Activated naive CD4-positive, alpha-beta T cell treated with Interleukin-2 at 50 U/mL for 16 hours (primary cell): ENCODE results near the gene APOC1.
"Not testable (repeated sequence)": the region's sequence is repeated elsewhere in the genome, so short reads cannot be mapped to it uniquely, and the experiment has no call there.

Experiments used
- DNase-seq: peaks from one replicate; pipeline ENCODE4 v3.0.0-alpha.2; 2020

APOC1 gene

DNA sequence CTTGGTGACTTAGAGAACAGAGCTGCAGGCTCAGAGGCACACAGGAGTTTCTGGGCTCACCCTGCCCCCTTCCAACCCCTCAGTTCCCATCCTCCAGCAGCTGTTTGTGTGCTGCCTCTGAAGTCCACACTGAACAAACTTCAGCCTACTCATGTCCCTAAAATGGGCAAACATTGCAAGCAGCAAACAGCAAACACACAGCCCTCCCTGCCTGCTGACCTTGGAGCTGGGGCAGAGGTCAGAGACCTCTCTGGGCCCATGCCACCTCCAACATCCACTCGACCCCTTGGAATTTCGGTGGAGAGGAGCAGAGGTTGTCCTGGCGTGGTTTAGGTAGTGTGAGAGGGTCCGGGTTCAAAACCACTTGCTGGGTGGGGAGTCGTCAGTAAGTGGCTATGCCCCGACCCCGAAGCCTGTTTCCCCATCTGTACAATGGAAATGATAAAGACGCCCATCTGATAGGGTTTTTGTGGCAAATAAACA, 9.9 kb downstream of the APOC1 start:
- DNase-seq = no peak

GRCh38 chr19:44925114-44925891, 10.9 kb downstream of the APOC1 start:
- no peak for DNase-seq

GRCh38 chr19:44926245-44927077, 12.1 kb downstream of the APOC1 start:
- DNase-seq = not testable (repeated sequence)

DNA sequence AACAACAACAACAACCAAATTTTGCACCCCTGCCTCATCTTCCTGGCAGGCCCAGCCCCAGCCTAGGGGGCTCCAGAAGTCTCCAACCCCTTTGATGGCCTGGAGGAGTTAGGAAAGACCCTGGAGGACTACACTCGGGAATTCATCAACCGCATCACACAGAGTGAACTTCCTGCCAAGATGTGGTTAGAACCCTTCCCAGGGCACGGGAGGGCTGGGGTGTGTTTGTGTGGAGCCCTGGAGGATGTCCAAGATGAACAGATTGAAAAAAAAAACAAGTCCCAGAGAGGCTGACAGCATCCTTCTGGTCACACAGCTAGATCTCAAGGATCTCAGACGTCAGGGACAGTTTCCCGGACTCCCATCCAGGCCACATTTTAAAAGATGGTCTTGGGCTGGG, 13.3 kb downstream of the APOC1 start:
- no peak for DNase-seq

DNA sequence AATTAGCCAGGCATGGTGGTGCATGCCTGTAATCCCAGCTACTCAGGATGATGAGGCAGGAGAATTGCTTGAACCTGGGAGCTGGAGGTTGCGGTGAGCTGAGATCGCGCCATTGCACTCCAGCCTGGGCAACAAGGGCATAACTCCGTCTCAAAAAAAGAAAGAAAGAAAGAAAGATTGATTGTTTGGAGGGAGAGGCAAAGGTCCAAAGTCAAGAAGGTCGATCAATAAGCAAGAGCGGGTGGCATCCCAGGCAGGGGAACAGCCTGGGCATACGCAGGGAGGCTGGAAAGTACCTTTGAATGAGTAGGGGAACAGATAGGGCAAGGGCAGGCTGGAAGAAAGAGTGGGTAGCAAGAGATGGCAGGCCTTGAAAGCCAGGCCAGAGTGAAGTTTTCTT, 15.7 kb downstream of the APOC1 start:
- no peak for DNase-seq

DNA sequence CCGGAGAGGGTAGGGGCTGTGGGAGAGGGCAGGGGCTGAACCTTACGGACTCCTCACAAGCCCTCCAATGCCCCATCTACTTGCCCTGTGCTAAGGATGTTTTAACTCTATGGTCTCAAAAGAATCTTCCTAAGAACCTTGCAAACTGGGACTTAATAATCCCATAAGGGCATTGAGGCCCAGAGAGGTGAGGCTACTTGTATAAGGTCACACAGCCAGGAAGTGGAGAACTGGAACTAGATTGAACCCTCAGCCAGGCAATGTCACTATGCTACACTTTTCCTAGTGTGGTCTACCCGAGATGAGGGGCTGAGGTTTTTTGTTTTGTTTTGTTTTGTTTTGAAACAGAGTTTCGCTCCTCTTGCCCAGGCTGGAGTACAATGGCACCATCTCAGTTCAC, 17.1 kb downstream of the APOC1 start:
- DNase-seq = no peak

DNA sequence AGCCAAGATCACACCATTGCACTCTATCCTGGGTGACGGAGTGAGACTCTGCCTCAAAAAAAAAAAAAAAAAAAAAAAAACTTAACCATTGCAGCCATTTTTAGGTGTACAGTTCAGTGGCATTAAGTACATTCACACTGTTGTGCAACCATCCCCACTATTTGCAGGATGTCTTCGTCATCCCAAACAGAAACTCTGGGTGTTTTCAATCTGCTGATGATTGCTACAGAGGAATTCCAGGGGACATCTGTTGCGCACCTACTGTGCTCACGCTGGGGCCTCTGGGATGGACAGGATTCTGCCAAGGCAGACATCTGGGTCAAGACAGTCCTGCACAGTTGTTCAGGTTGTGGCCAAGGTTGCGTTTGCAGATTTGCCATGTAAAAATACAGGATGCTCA, 25.3 kb downstream of the APOC1 start:
- DNase-seq = no peak

DNA sequence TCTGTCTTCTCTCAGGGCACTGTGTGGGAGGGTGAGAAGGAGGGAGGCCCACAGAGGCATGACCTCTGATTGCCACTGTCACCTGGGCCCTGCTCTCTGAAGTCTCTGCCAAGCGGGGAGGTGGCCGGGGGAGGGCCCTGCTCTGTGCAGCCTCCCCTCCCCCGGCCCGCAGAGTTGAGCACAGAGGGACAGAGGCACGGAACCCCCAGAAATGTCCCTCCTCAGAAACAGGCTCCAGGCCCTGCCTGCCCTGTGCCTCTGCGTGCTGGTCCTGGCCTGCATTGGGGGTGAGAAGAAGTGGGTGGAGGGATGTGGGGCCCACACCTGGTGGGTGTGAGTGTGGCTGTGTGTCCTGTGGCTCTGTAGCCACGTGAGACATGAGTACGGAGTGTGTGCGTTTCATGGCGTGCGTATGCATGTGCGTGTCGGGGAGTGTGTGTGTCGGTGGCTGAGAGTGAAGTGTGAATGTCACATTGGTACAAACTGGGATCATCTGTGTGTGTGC, 27.7 kb downstream of the APOC1 start, which contains the start of gene APOC4:
Gene APOC4, plus strand, starts transcription at position 171 of the 505 bp plus-strand sequence. Its CDS starts 41 bp downstream, at position 212.
- no peak for DNase-seq

GRCh38 chr19:44943801-44944249, 29.4 kb downstream of the APOC1 start:
- no peak for DNase-seq

GRCh38 chr19:44947041-44947581, 32.7 kb downstream of the APOC1 start:
- no peak for DNase-seq

DNA sequence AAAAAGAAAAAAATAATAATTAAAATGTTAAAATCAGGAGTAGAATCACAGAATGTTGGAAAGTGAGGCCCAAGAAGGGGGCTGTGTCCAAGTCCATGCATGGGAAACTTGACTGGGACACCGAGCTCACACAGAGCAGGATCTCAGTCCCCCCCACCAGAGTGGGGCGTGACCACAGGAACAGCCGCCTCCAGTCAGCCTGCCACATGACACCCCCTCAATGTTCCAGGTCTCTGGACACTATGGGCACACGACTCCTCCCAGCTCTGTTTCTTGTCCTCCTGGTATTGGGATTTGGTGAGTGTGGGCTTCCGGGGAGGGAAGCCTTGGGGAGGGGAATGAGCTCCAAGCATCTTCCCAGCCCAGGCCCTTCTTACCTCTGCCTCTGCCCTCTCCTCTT, 33.8 kb downstream of the APOC1 start:
- DNase-seq = no peak

- no peak for DNase-seq
These were observed 34.5 kb downstream of the APOC1 start for GRCh38 chr19:44948763-44949374.

DNA sequence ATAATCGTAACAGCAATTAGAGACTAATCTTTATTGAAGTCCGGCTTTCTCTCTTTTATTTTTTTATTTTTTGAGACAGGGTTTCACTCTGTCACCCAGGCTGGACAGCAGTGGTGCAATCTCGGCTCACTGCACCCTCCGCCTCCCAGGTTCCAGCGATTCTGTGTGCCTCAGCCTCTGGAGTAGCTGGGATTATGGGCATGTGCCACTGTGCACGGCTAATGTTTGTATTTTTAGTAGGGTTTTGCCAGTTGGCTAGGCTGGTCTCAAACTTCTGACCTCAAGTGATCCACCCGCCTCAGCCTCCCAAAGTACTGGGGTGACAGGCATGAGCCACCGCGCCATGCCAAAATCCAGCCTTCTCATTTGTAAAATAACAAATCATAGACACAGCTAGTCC, 35.1 kb downstream of the APOC1 start:
- DNase-seq = no peak

DNA sequence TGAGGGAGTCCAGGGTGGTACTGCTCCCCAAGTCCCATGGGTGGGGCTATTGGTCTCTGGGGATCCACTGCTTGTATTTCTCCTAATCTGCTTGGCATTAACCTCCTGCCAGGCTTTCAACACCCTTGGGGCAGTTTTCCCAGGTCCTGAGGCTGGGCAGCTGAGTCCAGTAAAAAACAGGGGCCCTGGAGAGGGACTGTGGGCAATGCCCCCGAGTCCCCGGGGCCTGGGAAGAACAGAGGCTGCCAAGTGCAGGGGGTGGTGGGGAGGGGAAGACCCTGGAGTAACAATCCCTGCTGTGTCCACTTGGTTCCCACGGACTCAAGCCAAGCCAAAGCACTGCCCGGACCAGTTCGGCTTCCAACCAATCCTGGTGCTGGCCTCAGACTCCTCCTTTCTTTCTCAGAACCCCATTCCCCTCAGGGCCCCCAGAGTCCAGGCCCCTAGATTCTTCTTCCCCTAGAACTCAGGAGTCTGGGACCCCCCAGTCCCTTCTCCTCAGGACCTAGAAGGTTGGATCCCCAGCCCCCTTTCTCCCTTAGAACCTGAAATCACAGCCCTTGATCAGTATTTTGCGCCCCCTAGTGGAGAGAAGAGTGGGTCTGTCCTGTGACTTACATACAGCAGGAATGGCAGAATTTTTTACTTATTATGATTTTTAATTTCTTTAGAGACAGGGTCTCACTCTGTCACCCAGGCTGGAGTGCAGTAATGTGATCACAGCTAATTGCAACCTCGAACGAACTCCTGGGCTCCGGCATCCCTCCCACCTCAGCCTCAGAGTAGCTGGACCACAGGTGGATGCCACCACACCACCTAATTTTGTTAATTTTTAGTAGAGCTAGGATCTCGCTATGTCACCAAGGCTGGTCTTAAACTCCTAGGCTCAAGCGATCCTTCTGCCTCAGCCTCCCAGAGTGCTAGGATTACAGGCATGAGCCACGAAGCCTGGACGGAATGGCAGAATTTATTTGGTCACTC, 37.1 kb downstream of the APOC1 start:
- peak; percentile 50 for DNase-seq

- DNase-seq = no peak
These were observed 39.9 kb downstream of the APOC1 start for GRCh38 chr19:44954278-44954648.

- DNase-seq = peak; percentile 97
These were observed 40.5 kb downstream of the APOC1 start, which contains the start of gene CLPTM1 for GRCh38 chr19:44954649-44955504. CLPTM1 (plus strand) TSS chr19:44955380; CDS start chr19:44955396, 16 bp downstream.

- DNase-seq = peak; percentile 7
These were observed 41.4 kb downstream of the APOC1 start for GRCh38 chr19:44955505-44956439.

GRCh38 chr19:44957526-44957925, 43.1 kb downstream of the APOC1 start:
- DNase-seq = no peak

DNA sequence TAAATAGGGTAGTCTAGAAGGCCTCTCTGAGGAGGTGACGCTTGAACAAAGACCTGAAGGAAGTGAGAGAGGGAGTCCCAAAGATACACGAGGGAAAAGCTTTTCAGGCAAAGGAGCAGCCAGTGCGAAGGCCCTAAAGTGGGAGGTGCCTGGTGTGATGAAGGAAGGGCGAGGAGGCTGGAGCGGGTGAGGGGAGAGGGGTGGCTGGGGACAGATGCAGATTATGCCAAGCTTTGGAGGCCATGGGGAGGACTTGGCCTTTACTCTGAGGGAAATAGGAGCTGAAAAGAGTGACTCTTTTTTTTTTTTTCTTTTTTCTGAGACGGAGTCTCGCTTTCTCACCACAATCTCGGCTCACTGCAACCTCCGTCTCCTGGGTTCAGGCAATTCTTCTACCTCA, 43.7 kb downstream of the APOC1 start:
- DNase-seq = no peak
